ENCODE measurements around the gene OSBPL6.

GRCh38 chr2:178233428-178233827 lies 39.1 kb downstream of the OSBPL6 start:
- TF ChIP-seq HNRNPLL (IDR thresholded peaks at IDR 0.05; ENCODE audit: low read depth, low read length, poor library complexity, severe bottlenecking) (no peak), ELF4 (CRISPR knock-in tag; IDR thresholded peaks at IDR 0.05) (no peak), TBP (optimal IDR thresholded peaks at IDR 0.05; ENCODE audit: low read depth, low read length) (no peak), TRIM28 (IDR thresholded peaks at IDR 0.05) (no peak), DLX4 (CRISPR knock-in tag; IDR thresholded peaks at IDR 0.05) (no peak), TCF15 (CRISPR knock-in tag; IDR thresholded peaks at IDR 0.05) (no peak), SMC3 (conservative IDR thresholded peaks at IDR 0.05; ENCODE audit: insufficient read depth, low read depth, low read length) (no peak), WHSC1 (IDR thresholded peaks at IDR 0.05; ENCODE audit: low read length) (no peak), BMI1 (IDR thresholded peaks at IDR 0.05; ENCODE audit: low read length) (no peak), ZNF3 (CRISPR knock-in tag; IDR thresholded peaks at IDR 0.05) (no peak), CTCF (IDR thresholded peaks at IDR 0.05 in 2 of 3, conservative IDR thresholded peaks at IDR 0.05 in 1 of 3; ENCODE audit: insufficient read depth in 2 of 3, low read depth in 1 of 3, low read length in 3 of 3) (no peak)
